ENCODE data around the gene LRRC70. TPM values are rescaled to one million over a fixed set of nuclear protein-coding genes. Genes with fewer than 3 reads are reported as not detected.

The LRRC70 gene
- total and polyA plus RNA-seq, 2 experiments from 2014 or later = 1.2 to 3.0 TPM

DNA sequence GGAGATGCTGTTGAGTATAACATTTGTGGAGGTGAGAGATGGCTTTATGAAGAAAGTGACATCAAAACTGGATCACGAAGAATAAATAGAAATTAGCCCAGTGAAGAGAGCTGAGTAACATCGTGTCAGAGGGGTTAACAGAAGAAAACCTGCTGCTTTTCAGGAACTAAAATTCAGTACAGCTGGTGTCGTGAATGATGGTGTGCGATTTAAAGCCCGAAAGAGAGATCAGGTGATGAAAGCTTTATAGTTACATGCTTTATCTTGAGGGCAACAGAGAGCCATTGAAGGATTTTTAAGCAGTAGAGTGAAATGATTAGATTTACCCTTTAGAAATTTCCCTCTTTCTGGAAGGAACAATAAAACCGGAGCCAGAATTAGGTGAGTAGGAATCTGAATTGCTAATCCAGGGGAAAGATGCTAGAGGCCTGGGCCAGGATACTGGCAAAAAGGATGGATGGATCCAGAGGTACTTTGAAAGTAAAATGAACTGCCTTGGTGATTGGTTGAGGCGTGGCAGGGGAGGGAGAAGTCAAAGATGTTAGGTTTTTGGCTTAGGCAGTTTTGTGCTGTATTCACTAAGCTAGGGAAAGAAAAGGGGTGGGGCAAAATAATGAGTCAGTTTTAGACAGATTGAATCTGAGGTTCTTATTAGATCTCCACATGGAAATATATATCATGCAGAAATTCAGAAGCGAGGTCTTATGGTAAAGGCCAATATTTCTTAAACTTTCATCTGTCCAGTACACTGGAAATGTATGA is 3.4 kb downstream of the LRRC70 start:
- Histone ChIP-seq H3K9me2 (replicated peaks; ENCODE audit: insufficient read depth) (no peaks in the 10 kb centered on the region), H3K4me3 (no peak overlapping the region), H3K27ac (no peak overlapping the region), H3K4me1 (ENCODE audit: insufficient read depth) (no peaks in the 10 kb centered on the region), H3K36me3 (replicated peaks; ENCODE audit: insufficient read depth, low read depth) (no peaks in the 10 kb centered on the region), H3K27me3 (no peaks in the 10 kb centered on the region), H3K4me2 (no peak overlapping the region), H3K79me2 (no peaks in the 10 kb centered on the region), H3K9me3 (ENCODE audit: low read depth) (no peaks in the 10 kb centered on the region), H2AFZ (no peak overlapping the region), H4K20me1 (ENCODE audit: insufficient read depth, poor library complexity, severe bottlenecking) (no peaks in the 10 kb centered on the region)
- 79% methylated on average over 8 of the region's 8 CpGs for WGBS (ENCODE audit: low lambda C conversion rate, missing lambda C conversion rate)
- TF ChIP-seq EZH2phosphoT487 (IDR thresholded peaks at IDR 0.05; ENCODE audit: low read depth, severe bottlenecking, unreplicated experiment) (no peak), EZH2 (IDR thresholded peaks at IDR 0.05; ENCODE audit: borderline replicate concordance) (no peak)
- TF ChIP-seq, protein P1, sequence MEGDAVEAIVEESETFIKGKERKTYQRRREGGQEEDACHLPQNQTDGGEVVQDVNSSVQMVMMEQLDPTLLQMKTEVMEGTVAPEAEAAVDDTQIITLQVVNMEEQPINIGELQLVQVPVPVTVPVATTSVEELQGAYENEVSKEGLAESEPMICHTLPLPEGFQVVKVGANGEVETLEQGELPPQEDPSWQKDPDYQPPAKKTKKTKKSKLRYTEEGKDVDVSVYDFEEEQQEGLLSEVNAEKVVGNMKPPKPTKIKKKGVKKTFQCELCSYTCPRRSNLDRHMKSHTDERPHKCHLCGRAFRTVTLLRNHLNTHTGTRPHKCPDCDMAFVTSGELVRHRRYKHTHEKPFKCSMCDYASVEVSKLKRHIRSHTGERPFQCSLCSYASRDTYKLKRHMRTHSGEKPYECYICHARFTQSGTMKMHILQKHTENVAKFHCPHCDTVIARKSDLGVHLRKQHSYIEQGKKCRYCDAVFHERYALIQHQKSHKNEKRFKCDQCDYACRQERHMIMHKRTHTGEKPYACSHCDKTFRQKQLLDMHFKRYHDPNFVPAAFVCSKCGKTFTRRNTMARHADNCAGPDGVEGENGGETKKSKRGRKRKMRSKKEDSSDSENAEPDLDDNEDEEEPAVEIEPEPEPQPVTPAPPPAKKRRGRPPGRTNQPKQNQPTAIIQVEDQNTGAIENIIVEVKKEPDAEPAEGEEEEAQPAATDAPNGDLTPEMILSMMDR (IDR thresholded peaks at IDR 0.05; ENCODE audit: poor library complexity) = no peak
- DNase-seq (ENCODE audit: low spot score) = no peak

DNA sequence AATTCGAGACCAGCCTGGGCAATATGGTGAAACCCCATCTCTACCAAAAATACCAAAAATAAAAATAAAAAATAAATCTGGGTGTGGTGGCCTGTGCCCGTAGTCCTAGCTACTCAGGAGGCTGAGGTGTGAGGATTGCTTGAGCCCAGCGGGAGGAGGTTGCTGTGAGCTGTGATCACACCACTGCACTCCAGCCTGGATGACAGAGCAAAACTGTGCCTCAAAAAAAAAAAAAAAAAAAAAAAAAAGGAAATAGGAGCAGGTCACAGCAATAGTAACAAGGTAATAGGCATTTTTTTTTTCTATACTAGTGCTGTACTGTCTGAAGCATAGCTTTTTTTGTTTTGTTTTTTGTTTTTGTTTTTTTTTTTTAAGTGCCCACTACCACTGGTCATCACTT is 5.8 kb downstream of the LRRC70 start:
- Histone ChIP-seq H3K4me1 (ENCODE audit: insufficient read depth) (no peaks in the 10 kb centered on the region), H4K20me1 (ENCODE audit: insufficient read depth, poor library complexity, severe bottlenecking) (no peaks in the 10 kb centered on the region), H3K36me3 (replicated peaks; ENCODE audit: insufficient read depth, low read depth) (no peaks in the 10 kb centered on the region), H3K4me2 (no peak overlapping the region), H3K27ac (no peak overlapping the region), H3K9me2 (replicated peaks; ENCODE audit: insufficient read depth) (no peaks in the 10 kb centered on the region), H3K27me3 (no peaks in the 10 kb centered on the region), H3K9me3 (ENCODE audit: low read depth) (no peaks in the 10 kb centered on the region), H3K4me3 (no peak overlapping the region), H3K79me2 (no peaks in the 10 kb centered on the region), H2AFZ (no peak overlapping the region)
- WGBS (ENCODE audit: low lambda C conversion rate, missing lambda C conversion rate) = 92% methylated on average over 3 of the region's 3 CpGs
- no peak for DNase-seq (ENCODE audit: low spot score)
- no peak for TF ChIP-seq EZH2 (IDR thresholded peaks at IDR 0.05; ENCODE audit: borderline replicate concordance)
- TF ChIP-seq, protein P1 (IDR thresholded peaks at IDR 0.05; ENCODE audit: poor library complexity) = no peak
- no peak for TF ChIP-seq EZH2phosphoT487 (IDR thresholded peaks at IDR 0.05; ENCODE audit: low read depth, severe bottlenecking, unreplicated experiment)

DNA sequence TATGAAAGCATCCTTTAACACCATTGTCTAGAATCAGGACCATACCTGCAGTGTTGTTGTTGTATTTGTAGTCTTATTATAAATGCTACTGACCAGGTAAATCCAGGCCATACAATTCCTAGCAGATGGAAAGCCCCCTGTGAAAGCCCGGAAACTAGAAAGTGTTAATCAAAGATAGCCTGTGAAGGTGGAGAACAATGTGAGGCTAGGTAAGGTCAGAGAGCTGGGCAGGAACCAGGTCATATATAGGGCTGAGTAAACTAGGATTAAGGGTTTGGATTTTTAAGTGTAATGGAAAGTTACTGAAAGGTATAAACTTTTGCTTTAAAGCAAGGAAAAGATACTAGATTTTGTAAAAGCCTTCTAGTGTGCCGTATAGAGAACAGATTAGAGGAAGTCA is 6.7 kb downstream of the LRRC70 start:
- Histone ChIP-seq H3K79me2 (no peaks in the 10 kb centered on the region), H3K27ac (no peak overlapping the region), H3K9me3 (ENCODE audit: low read depth) (no peaks in the 10 kb centered on the region), H3K4me3 (no peak overlapping the region), H4K20me1 (ENCODE audit: insufficient read depth, poor library complexity, severe bottlenecking) (no peaks in the 10 kb centered on the region), H3K4me2 (no peak overlapping the region), H3K4me1 (ENCODE audit: insufficient read depth) (no peaks in the 10 kb centered on the region), H3K27me3 (no peaks in the 10 kb centered on the region), H3K9me2 (replicated peaks; ENCODE audit: insufficient read depth) (no peaks in the 10 kb centered on the region), H3K36me3 (replicated peaks; ENCODE audit: insufficient read depth, low read depth) (no peaks in the 10 kb centered on the region), H2AFZ (no peak overlapping the region)
- TF ChIP-seq EZH2 (IDR thresholded peaks at IDR 0.05; ENCODE audit: borderline replicate concordance) (no peak), EZH2phosphoT487 (IDR thresholded peaks at IDR 0.05; ENCODE audit: low read depth, severe bottlenecking, unreplicated experiment) (no peak)
- TF ChIP-seq, protein P1 (IDR thresholded peaks at IDR 0.05; ENCODE audit: poor library complexity) = no peak
- no peak for DNase-seq (ENCODE audit: low spot score)
- 69% methylated on average over 2 of the region's 2 CpGs for WGBS (ENCODE audit: low lambda C conversion rate, missing lambda C conversion rate)
